Measurements from ENCODE around the gene TBC1D17.

TBC1D17 gene

DNA sequence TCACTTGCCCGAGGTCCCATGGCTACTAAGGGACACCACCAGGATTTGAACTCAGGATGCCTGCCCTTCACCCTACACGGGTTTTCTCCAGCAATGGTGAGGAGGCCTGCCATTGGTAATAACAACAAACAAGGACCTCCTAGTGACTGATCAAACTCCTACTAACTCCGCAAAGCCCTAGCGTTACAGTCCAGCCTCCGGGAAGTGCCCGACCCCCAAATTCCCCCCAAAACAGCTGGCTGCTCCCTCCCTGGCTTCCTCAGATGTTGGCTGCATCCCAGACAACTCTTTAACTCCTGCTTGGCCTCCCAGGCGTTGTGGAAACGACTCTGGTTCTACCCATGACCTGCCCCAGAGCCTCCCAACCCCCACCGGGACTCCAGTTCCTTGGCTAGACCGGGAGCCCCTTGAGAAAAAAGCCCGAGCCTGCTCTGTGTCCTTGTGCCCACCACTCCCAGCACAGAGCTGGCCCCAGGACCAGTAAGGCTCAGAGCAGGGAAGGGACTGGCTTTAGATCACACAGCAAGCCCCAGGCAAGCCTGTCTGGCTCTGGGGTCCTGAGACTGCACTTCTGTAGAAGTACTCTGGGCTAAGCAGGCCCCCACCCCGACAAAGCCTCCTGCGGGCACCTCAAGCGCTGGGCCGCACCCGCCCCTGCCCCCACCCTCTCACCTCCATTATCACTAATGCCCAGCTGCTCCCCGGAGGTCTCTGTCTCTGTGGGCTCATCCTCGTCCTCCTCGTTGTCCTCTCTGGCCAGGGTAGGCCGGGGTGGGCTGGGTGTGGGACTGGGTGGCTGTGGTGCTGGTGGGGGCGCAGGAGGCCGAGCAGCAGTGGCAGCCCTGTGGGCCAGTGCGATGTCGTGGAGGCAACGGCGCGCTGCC is 5.0 kb upstream of the TBC1D17 start:
- no peak for DNase-seq
- H3K9me3 ChIP-seq (ENCODE audit: control extremely low read depth in 1 of 5, control insufficient read depth in 4 of 5, insufficient read depth in 2 of 5, low read depth in 1 of 5, low read length in 4 of 5) = no peaks in the 10 kb centered on the region
- H3K36me3 ChIP-seq (ENCODE audit: control insufficient read depth in 4 of 4, insufficient read depth in 4 of 4, low read length in 3 of 4) = peaks cover 0 to 23% (median 12%) of the 10 kb centered on the region in 4 experiments
- H3K4me3 ChIP-seq (ENCODE audit: control insufficient read depth in 1 of 7, extremely low read depth in 1 of 7, insufficient read depth in 4 of 7, low read depth in 2 of 7, low read length in 6 of 7) = no peak overlapping the region
- 96% methylated on average over 17 of the region's 27 CpGs for WGBS (ENCODE audit: insufficient coverage)
- POLR2A ChIA-PET = no interaction called here
- H3K27ac ChIP-seq (ENCODE audit: insufficient read depth in 1 of 2, low read depth in 1 of 2, low read length in 2 of 2, poor library complexity in 1 of 2, severe bottlenecking in 2 of 2) = no peak overlapping the region
- H3K27me3 ChIP-seq (replicated peaks in 2 of 5; ENCODE audit: control insufficient read depth in 4 of 5, insufficient read depth in 5 of 5, low read length in 4 of 5) = no peaks in the 10 kb centered on the region
- CTCF ChIA-PET = no interaction called here
- peaks cover 4 to 58% (median 44%) of the 10 kb centered on the region in 4 experiments for H3K4me1 ChIP-seq (ENCODE audit: control extremely low read depth in 1 of 4, control insufficient read depth in 4 of 4, insufficient read depth in 4 of 4, low read length in 3 of 4)

DNA sequence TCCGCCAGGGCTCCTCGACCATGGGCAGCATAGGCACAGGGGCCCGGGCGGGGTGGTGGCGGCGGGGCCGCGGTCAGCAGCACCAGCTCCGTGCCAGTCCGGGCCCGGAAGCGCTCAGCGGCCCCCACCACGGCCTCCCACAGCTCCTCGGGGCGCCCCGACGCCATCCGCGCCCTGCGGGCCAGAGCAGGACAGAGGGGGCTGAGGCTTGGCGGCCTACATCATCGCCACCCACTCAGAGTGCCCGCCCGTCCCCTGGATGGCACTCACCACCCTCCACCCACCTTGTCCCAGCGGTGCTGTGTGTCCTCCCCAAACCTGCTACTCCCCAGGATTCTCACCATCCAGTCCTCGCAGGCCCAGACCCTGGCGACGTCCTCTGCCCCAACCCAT is 4.4 kb upstream of the TBC1D17 start:
- Histone ChIP-seq H3K36me3 (ENCODE audit: control insufficient read depth in 4 of 4, insufficient read depth in 4 of 4, low read length in 3 of 4) (peaks cover 0 to 23% (median 12%) of the 10 kb centered on the region in 4 experiments), H3K27me3 (replicated peaks in 2 of 5; ENCODE audit: control insufficient read depth in 4 of 5, insufficient read depth in 5 of 5, low read length in 4 of 5) (no peaks in the 10 kb centered on the region), H3K9me3 (ENCODE audit: control extremely low read depth in 1 of 5, control insufficient read depth in 4 of 5, insufficient read depth in 2 of 5, low read depth in 1 of 5, low read length in 4 of 5) (no peaks in the 10 kb centered on the region), H3K4me1 (ENCODE audit: control extremely low read depth in 1 of 4, control insufficient read depth in 4 of 4, insufficient read depth in 4 of 4, low read length in 3 of 4) (peaks cover 3 to 54% (median 42%) of the 10 kb centered on the region in 4 experiments), H3K27ac (ENCODE audit: insufficient read depth in 1 of 2, low read depth in 1 of 2, low read length in 2 of 2, poor library complexity in 1 of 2, severe bottlenecking in 2 of 2) (no peak overlapping the region), H3K4me3 (ENCODE audit: control insufficient read depth in 1 of 7, extremely low read depth in 1 of 7, insufficient read depth in 4 of 7, low read depth in 2 of 7, low read length in 6 of 7) (no peak overlapping the region)
- CTCF ChIA-PET = no interaction called here
- POLR2A ChIA-PET = no interaction called here
- DNase-seq = peak in 1 of 3 donors; percentile 37
- WGBS (ENCODE audit: insufficient coverage) = 97% methylated on average over 14 of the region's 29 CpGs

DNA sequence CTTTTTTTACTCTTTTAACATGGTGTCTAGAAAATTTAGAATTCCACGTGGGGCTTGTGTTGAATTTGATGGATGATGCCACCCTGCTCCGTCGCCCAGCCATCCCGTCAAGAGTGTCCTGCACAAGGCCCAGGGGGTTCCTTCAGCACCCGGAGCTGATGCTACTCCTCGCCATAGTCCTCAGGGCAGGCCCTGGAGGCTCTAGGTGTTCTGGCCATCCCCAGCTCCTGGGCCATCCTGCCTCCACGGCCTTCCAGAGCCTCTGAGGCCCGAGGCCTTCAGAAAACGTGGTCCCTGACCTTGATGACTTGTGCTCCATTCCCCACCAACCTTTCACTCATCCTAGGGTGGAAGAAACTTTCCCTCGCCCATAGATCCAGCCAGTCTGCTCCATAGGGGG is 3.7 kb upstream of the TBC1D17 start:
- Histone ChIP-seq H3K27me3 (replicated peaks in 2 of 5; ENCODE audit: control insufficient read depth in 4 of 5, insufficient read depth in 5 of 5, low read length in 4 of 5) (no peaks in the 10 kb centered on the region), H3K27ac (ENCODE audit: insufficient read depth in 1 of 2, low read depth in 1 of 2, low read length in 2 of 2, poor library complexity in 1 of 2, severe bottlenecking in 2 of 2) (peak overlapping the region in 1 of 2 experiments; percentile 14), H3K36me3 (ENCODE audit: control insufficient read depth in 4 of 4, insufficient read depth in 4 of 4, low read length in 3 of 4) (peaks cover 0 to 24% (median 13%) of the 10 kb centered on the region in 4 experiments), H3K4me3 (ENCODE audit: control insufficient read depth in 1 of 7, extremely low read depth in 1 of 7, insufficient read depth in 4 of 7, low read depth in 2 of 7, low read length in 6 of 7) (no peak overlapping the region), H3K9me3 (ENCODE audit: control extremely low read depth in 1 of 5, control insufficient read depth in 4 of 5, insufficient read depth in 2 of 5, low read depth in 1 of 5, low read length in 4 of 5) (no peaks in the 10 kb centered on the region), H3K4me1 (ENCODE audit: control extremely low read depth in 1 of 4, control insufficient read depth in 4 of 4, insufficient read depth in 4 of 4, low read length in 3 of 4) (peaks cover 0 to 54% (median 42%) of the 10 kb centered on the region in 4 experiments)
- CTCF ChIA-PET = no interaction called here
- 93% methylated on average over 8 of the region's 10 CpGs for WGBS (ENCODE audit: insufficient coverage)
- no peak for DNase-seq
- POLR2A ChIA-PET = no interaction called here

DNA sequence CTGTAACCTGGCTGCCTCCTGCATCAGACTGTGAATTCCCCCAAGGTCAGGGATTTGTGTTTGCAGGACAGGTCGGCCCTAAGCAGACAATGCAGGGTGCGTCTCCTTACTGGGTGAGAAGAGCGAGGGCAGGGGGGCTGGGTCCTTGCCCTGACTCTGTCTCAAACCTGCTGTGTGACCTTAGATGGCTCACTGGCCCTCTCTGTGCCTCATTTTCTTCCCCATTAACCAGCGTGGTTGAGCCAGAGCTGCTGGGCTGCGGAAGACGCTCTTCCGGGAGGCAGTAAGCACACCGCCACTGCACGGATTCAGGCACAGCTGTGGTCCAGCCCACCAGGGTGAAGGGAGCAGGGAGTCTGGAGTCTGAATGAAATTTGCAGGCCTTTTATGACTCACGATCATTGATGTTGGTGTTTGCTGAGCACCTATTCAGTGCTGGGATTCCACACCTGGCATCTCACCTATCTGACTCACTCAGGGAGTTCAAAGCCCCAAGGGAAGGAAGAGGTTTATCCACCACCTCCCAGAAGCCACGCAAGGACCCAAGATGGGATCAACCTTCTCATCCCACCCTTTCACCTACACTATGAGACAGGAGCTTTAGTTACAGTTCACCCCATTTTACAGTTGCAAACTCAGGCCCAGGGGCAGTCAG is 2.9 kb upstream of the TBC1D17 start:
- 99% methylated on average over 10 of the region's 11 CpGs for WGBS (ENCODE audit: insufficient coverage)
- CTCF ChIA-PET = interaction anchor here (0.9 to 2.5 kb wide), 2 partner anchors 10 to 64 kb away, joined by 4 to 8 read pairs; no protein-coding TSS in a partner anchor
- Histone ChIP-seq H3K27me3 (replicated peaks in 2 of 5; ENCODE audit: control insufficient read depth in 4 of 5, insufficient read depth in 5 of 5, low read length in 4 of 5) (no peaks in the 10 kb centered on the region), H3K36me3 (ENCODE audit: control insufficient read depth in 4 of 4, insufficient read depth in 4 of 4, low read length in 3 of 4) (peaks cover 0 to 32% (median 18%) of the 10 kb centered on the region in 4 experiments), H3K27ac (ENCODE audit: insufficient read depth in 1 of 2, low read depth in 1 of 2, low read length in 2 of 2, poor library complexity in 1 of 2, severe bottlenecking in 2 of 2) (no peak overlapping the region), H3K4me3 (ENCODE audit: control insufficient read depth in 1 of 7, extremely low read depth in 1 of 7, insufficient read depth in 4 of 7, low read depth in 2 of 7, low read length in 6 of 7) (no peak overlapping the region), H3K9me3 (ENCODE audit: control extremely low read depth in 1 of 5, control insufficient read depth in 4 of 5, insufficient read depth in 2 of 5, low read depth in 1 of 5, low read length in 4 of 5) (no peaks in the 10 kb centered on the region), H3K4me1 (ENCODE audit: control extremely low read depth in 1 of 4, control insufficient read depth in 4 of 4, insufficient read depth in 4 of 4, low read length in 3 of 4) (peaks cover 0 to 51% (median 40%) of the 10 kb centered on the region in 4 experiments)
- no peak for DNase-seq
- POLR2A ChIA-PET = no interaction called here

DNA sequence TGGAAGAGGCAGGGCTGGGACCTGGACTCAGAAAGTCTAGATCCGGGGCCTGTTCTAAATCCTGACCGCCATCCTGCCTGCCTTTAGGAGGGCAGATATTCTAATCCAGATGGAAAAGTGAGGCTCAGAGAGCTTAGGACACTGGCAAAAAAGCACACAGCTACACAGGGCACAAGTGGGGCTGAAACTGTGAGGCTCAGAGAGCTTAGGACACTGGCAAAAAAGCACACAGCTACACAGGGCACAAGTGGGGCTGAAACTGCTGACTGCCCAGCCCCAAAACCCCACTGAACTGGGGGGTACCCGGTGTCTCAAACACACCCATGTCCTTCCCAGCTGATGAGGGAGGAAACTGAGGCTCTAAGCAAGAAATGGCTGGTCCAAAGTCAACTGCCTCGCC is 2.3 kb upstream of the TBC1D17 start:
- Histone ChIP-seq H3K27me3 (replicated peaks in 2 of 5; ENCODE audit: control insufficient read depth in 4 of 5, insufficient read depth in 5 of 5, low read length in 4 of 5) (no peaks in the 10 kb centered on the region), H3K36me3 (ENCODE audit: control insufficient read depth in 4 of 4, insufficient read depth in 4 of 4, low read length in 3 of 4) (peaks cover 1 to 35% (median 20%) of the 10 kb centered on the region in 4 experiments), H3K27ac (ENCODE audit: insufficient read depth in 1 of 2, low read depth in 1 of 2, low read length in 2 of 2, poor library complexity in 1 of 2, severe bottlenecking in 2 of 2) (peak overlapping the region; percentile 99 to 100), H3K4me3 (ENCODE audit: control insufficient read depth in 1 of 7, extremely low read depth in 1 of 7, insufficient read depth in 4 of 7, low read depth in 2 of 7, low read length in 6 of 7) (peak overlapping the region in 5 of 7 experiments; percentile 99 to 100 (median 100)), H3K4me1 (ENCODE audit: control extremely low read depth in 1 of 4, control insufficient read depth in 4 of 4, insufficient read depth in 4 of 4, low read length in 3 of 4) (peaks cover 0 to 47% (median 35%) of the 10 kb centered on the region in 4 experiments), H3K9me3 (ENCODE audit: control extremely low read depth in 1 of 5, control insufficient read depth in 4 of 5, insufficient read depth in 2 of 5, low read depth in 1 of 5, low read length in 4 of 5) (no peaks in the 10 kb centered on the region)
- 100% methylated on average over 4 of the region's 4 CpGs for WGBS (ENCODE audit: insufficient coverage)
- POLR2A ChIA-PET = no interaction called here
- CTCF ChIA-PET = interaction anchor here (0.9 to 2.5 kb wide), 3 partner anchors 10 to 64 kb away, joined by 3 to 8 read pairs (median 4); no protein-coding TSS in a partner anchor
- no peak for DNase-seq

DNA sequence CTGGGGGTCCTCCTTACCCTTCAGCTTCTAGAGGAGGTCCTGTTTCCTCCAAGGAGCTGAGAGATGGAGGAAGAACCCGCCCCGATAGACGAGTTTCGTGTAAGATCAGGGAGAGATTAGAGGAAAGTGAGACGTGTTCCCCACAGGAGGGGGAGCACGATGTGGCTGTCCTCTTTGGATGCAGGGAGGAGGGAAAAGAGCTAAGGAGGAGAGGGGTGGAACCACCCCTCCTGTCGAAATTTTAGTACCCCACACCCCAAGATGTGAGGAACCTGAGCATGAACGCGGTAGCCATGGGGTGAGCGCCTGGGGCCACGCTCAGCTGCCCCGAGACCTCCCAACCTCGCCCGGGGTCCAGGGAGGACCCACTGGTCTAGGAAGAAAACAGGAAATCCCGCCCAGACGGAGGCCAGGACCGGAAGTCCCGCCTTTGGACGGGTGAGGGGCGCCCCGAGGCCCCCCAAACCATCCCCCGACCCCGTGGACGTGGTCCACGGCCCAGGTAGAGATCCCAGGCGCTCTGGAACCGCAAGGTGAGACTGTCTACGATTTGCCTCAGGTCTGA is 1.6 kb upstream of the TBC1D17 start:
- no peaks in the 10 kb centered on the region for H3K9me3 ChIP-seq (ENCODE audit: control extremely low read depth in 1 of 5, control insufficient read depth in 4 of 5, insufficient read depth in 2 of 5, low read depth in 1 of 5, low read length in 4 of 5)
- H3K36me3 ChIP-seq (ENCODE audit: control insufficient read depth in 4 of 4, insufficient read depth in 4 of 4, low read length in 3 of 4) = peaks cover 6 to 40% (median 27%) of the 10 kb centered on the region in 4 experiments
- ChIA-PET CTCF (interaction anchor here (0.9 to 2.5 kb wide), 3 partner anchors 11 to 65 kb away, joined by 3 to 8 read pairs (median 4); no protein-coding TSS in a partner anchor), POLR2A (interaction anchor here (0.6 to 2.3 kb wide), 8 partner anchors 10 to 1238 kb away, joined by 3 to 15 read pairs (median 4); partner anchors contain the start of genes ATF5, NUP62, PTOV1 and RCN3)
- peaks cover 0 to 40% (median 28%) of the 10 kb centered on the region in 4 experiments for H3K4me1 ChIP-seq (ENCODE audit: control extremely low read depth in 1 of 4, control insufficient read depth in 4 of 4, insufficient read depth in 4 of 4, low read length in 3 of 4)
- peak overlapping the region; percentile 68 to 100 (median 100) for H3K4me3 ChIP-seq (ENCODE audit: control insufficient read depth in 1 of 7, extremely low read depth in 1 of 7, insufficient read depth in 4 of 7, low read depth in 2 of 7, low read length in 6 of 7)
- 0% methylated on average over 24 of the region's 28 CpGs for WGBS (ENCODE audit: insufficient coverage)
- H3K27me3 ChIP-seq (replicated peaks in 2 of 5; ENCODE audit: control insufficient read depth in 4 of 5, insufficient read depth in 5 of 5, low read length in 4 of 5) = no peaks in the 10 kb centered on the region
- peak overlapping the region; percentile 99 to 100 for H3K27ac ChIP-seq (ENCODE audit: insufficient read depth in 1 of 2, low read depth in 1 of 2, low read length in 2 of 2, poor library complexity in 1 of 2, severe bottlenecking in 2 of 2)
- DNase-seq = peak; percentile 52 to 62 (median 61)
